ENCODE data around the gene CHAD. TPM values are rescaled to one million over a fixed set of nuclear protein-coding genes. Genes with fewer than 3 reads are reported as not detected.
A peak's percentile ranks its signal among the peaks of the same experiment; 100 is the strongest.
"Not testable (repeated sequence)": the region's sequence is repeated elsewhere in the genome, so short reads cannot be mapped to it uniquely, and the experiment has no call there.

Gene CHAD
- total and polyA plus RNA-seq, 8 donors = 0.45 to 12.0 (median 4.9) TPM; not detected in 1

- no peaks in the 10 kb centered on the region for H3K9me3 ChIP-seq
- TF ChIP-seq CTCF (IDR thresholded peaks at IDR 0.05) (no peak), EP300 (IDR thresholded peaks at IDR 0.05) (no peak), POLR2A (IDR thresholded peaks at IDR 0.05) (no peak), POLR2AphosphoS5 (IDR thresholded peaks at IDR 0.05) (no peak)
- intact Hi-C loops (cut with DNase I; ENCODE audit: low total_unique reads) = no loop called here
- H3K27ac ChIP-seq = peak overlapping the region in 4 of 5 donors; percentile 70 to 85 (median 78)
- no peak for DNase-seq
- H3K4me3 ChIP-seq = no peak overlapping the region
- peaks cover 16 to 45% (median 21%) of the 10 kb centered on the region in 4 donors for H3K4me1 ChIP-seq
- no peaks in the 10 kb centered on the region for H3K36me3 ChIP-seq
- 94 to 99% (median 96%) methylated on average over 6 of the region's 6 CpGs for WGBS, 5 donors
- no peaks in the 10 kb centered on the region for H3K27me3 ChIP-seq
These were observed 48.1 kb downstream of the CHAD start for GRCh38 chr17:50420419-50421112.

DNA sequence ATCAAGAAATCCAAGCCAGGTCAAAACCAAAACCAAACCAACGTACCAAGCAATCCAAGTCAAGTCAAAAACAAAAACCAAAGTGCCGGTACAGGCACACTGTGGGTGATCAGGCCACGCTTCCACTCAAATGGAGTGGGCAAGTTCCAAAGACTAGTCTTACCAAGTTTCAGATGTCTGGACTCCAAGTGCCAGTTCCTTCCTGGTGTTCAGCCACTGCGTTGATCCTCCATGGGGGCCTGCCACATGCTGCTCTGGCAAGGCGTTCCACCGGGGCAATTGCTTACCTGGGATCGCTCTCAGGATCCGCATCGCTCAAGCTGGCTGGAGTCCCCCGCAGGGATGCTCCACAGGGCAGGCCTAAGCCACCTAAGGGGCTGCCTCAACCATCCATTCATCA lies 49.1 kb downstream of the CHAD start:
- intact Hi-C loops (cut with DNase I; ENCODE audit: low total_unique reads); H3K36me3 ChIP-seq; H3K27me3 ChIP-seq; H3K27ac ChIP-seq; H3K9me3 ChIP-seq; DNase-seq; H3K4me3 ChIP-seq: not testable (repeated sequence)
- 95 to 99% (median 97%) methylated on average over 10 of the region's 10 CpGs for WGBS, 5 donors
- peaks cover 10 to 35% (median 14%) of the 10 kb centered on the region in 4 donors for H3K4me1 ChIP-seq

DNA sequence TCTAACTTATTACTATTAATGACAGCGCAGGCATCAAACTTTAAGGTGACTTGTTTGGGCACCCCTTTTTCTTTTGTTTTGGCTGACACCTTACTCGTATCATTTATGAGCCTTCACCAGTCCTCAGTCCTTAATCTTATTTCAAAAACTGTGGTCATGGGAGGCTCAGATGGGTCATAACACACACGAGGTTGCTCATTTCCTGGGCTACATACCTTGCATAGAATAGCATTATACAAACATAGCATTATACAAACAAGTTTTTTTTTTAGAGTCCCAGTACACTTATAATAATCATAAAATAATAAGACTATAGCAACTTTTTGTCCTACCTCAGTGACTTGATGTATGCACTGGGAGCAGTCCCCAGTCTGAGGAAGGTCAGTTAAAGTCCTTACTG lies 53.9 kb downstream of the CHAD start:
- H3K4me3 ChIP-seq = no peak overlapping the region
- 65 to 73% (median 69%) methylated on average over 3 of the region's 3 CpGs for WGBS, 5 donors
- no peaks in the 10 kb centered on the region for H3K27me3 ChIP-seq
- no peaks in the 10 kb centered on the region for H3K9me3 ChIP-seq
- TF ChIP-seq CTCF (IDR thresholded peaks at IDR 0.05) (no peak), EP300 (IDR thresholded peaks at IDR 0.05) (no peak), POLR2AphosphoS5 (IDR thresholded peaks at IDR 0.05) (no peak)
- H3K4me1 ChIP-seq = no peaks in the 10 kb centered on the region
- H3K27ac ChIP-seq = no peak overlapping the region
- intact Hi-C loops (cut with DNase I; ENCODE audit: low total_unique reads) = no loop called here
- no peaks in the 10 kb centered on the region for H3K36me3 ChIP-seq
- no peak for DNase-seq

Other genes starting within 250 kb of the CHAD start
- gene TMEM92, start 194.4 kb downstream of the CHAD start, total RNA-seq = 10 to 100 TPM in 3 of 5 donors, 1 to 10 TPM in 2; 2.7 to 24.9 (median 10.4) TPM
- gene TMEM92, start 194.4 kb downstream of the CHAD start, polyA plus RNA-seq = 10 to 100 TPM in 2 of 3 donors, 1 to 10 TPM in 1; 9.7 to 16.3 (median 12.2) TPM
- 100 to 1,000 TPM in 3 of 5 donors, 10 to 100 TPM in 2; 52.7 to 166 (median 121) TPM for gene XYLT2, start 122.8 kb downstream of the CHAD start, total RNA-seq
- 100 to 1,000 TPM in 1 of 3 donors, 10 to 100 TPM in 2; 57.4 to 134 (median 72.5) TPM for gene XYLT2, start 122.8 kb downstream of the CHAD start, polyA plus RNA-seq
- gene MRPL27, start 95.7 kb downstream of the CHAD start, total RNA-seq = 10 to 100 TPM; 25.0 to 67.7 (median 44.4) TPM
- gene MRPL27, start 95.7 kb downstream of the CHAD start, polyA plus RNA-seq = 100 to 1,000 TPM; 175 to 258 (median 219) TPM
- gene EME1, start 95.7 kb downstream of the CHAD start, total RNA-seq = 10 to 100 TPM in 1 of 5 donors, 1 to 10 TPM in 2, under 1 TPM in 1, not detected in 1; 0.87 to 15.8 (median 3.7) TPM
- gene EME1, start 95.7 kb downstream of the CHAD start, polyA plus RNA-seq = 1 to 10 TPM in 2 of 3 donors, not detected in 1; 1.2 to 2.0 TPM
- gene LRRC59, start 71.4 kb downstream of the CHAD start, total RNA-seq = 100 to 1,000 TPM in 2 of 5 donors, 10 to 100 TPM in 3; 40.8 to 117 (median 77.1) TPM
- 10 to 100 TPM; 32.2 to 76.7 (median 75.3) TPM for gene LRRC59, start 71.4 kb downstream of the CHAD start, polyA plus RNA-seq
- gene ACSF2, start 42.7 kb downstream of the CHAD start, total RNA-seq = 100 to 1,000 TPM in 3 of 5 donors, 10 to 100 TPM in 2; 16.1 to 172 (median 103) TPM
- 10 to 100 TPM; 44.7 to 86.8 (median 49.1) TPM for gene ACSF2, start 42.7 kb downstream of the CHAD start, polyA plus RNA-seq
- 10 to 100 TPM; 18.7 to 54.8 (median 22.0) TPM for gene RSAD1, start 10.0 kb upstream of the CHAD start, total RNA-seq
- gene RSAD1, start 10.0 kb upstream of the CHAD start, polyA plus RNA-seq = 10 to 100 TPM; 23.9 to 29.4 (median 28.7) TPM
- gene MYCBPAP, start 39.6 kb upstream of the CHAD start, total RNA-seq = 1 to 10 TPM in 3 of 5 donors, not detected in 2; 1.1 to 2.7 (median 2.6) TPM
- under 1 TPM in 2 of 3 donors, not detected in 1; 0.25 to 0.31 TPM for gene MYCBPAP, start 39.6 kb upstream of the CHAD start, polyA plus RNA-seq
- gene EPN3, start 63.9 kb upstream of the CHAD start, total RNA-seq = 100 to 1,000 TPM in 2 of 5 donors, 10 to 100 TPM in 2, 1 to 10 TPM in 1; 6.4 to 117 (median 49.5) TPM
- 10 to 100 TPM; 25.9 to 76.3 (median 40.6) TPM for gene EPN3, start 63.9 kb upstream of the CHAD start, polyA plus RNA-seq
- gene SPATA20, start 78.3 kb upstream of the CHAD start, total RNA-seq = 1,000 to 10,000 TPM in 1 of 5 donors, 100 to 1,000 TPM in 3, 10 to 100 TPM in 1; 45.0 to 1,214 (median 194) TPM
- gene SPATA20, start 78.3 kb upstream of the CHAD start, polyA plus RNA-seq = 10 to 100 TPM; 24.8 to 58.6 (median 40.6) TPM
- gene CACNA1G, start 91.8 kb upstream of the CHAD start, total RNA-seq = 1 to 10 TPM in 2 of 5 donors, not detected in 3; 2.0 to 3.7 TPM
- under 1 TPM in 2 of 3 donors, not detected in 1; 0.06 to 0.10 TPM for gene CACNA1G, start 91.8 kb upstream of the CHAD start, polyA plus RNA-seq
- 1,000 to 10,000 TPM in 1 of 5 donors, 100 to 1,000 TPM in 4; 139 to 1,043 (median 270) TPM for gene ABCC3, start 166.0 kb upstream of the CHAD start, total RNA-seq
- 10 to 100 TPM; 13.6 to 46.4 (median 23.9) TPM for gene ABCC3, start 166.0 kb upstream of the CHAD start, polyA plus RNA-seq
- gene ANKRD40, start 239.0 kb upstream of the CHAD start, total RNA-seq = 10 to 100 TPM in 4 of 5 donors, 1 to 10 TPM in 1; 7.5 to 36.6 (median 23.2) TPM
- 10 to 100 TPM in 2 of 3 donors, 1 to 10 TPM in 1; 8.3 to 18.8 (median 16.0) TPM for gene ANKRD40, start 239.0 kb upstream of the CHAD start, polyA plus RNA-seq